Measurements from ENCODE around the gene ELFN1. TPM values are rescaled to one million over a fixed set of nuclear protein-coding genes. Genes with fewer than 3 reads are reported as not detected.

The ELFN1 gene
- total RNA-seq, 2 donors from 2014 or later, result 0.33 to 1.3 TPM

- intact Hi-C loops (cut with DNase I), result no loop called here
- Histone ChIP-seq H3K4me3 (no peak overlapping the region), H3K4me1 (peaks cover 7% of the 10 kb centered on the region), H3K27me3 (peaks cover 0 to 7% of the 10 kb centered on the region in 2 donors), H3K36me3 (replicated peaks in 1 of 2; ENCODE audit: insufficient read depth in 1 of 2, low read depth in 2 of 2) (no peaks in the 10 kb centered on the region), H3K27ac (no peak overlapping the region), H3K9me3 (no peaks in the 10 kb centered on the region)
- DNase-seq (no peak), ATAC-seq (no peak)
- WGBS, 2 donors, result 32 to 35% methylated on average over 4 to 8 of the region's 8 CpGs
- TF ChIP-seq POLR2A (IDR thresholded peaks at IDR 0.05), result no peak
- TF ChIP-seq, protein P1, sequence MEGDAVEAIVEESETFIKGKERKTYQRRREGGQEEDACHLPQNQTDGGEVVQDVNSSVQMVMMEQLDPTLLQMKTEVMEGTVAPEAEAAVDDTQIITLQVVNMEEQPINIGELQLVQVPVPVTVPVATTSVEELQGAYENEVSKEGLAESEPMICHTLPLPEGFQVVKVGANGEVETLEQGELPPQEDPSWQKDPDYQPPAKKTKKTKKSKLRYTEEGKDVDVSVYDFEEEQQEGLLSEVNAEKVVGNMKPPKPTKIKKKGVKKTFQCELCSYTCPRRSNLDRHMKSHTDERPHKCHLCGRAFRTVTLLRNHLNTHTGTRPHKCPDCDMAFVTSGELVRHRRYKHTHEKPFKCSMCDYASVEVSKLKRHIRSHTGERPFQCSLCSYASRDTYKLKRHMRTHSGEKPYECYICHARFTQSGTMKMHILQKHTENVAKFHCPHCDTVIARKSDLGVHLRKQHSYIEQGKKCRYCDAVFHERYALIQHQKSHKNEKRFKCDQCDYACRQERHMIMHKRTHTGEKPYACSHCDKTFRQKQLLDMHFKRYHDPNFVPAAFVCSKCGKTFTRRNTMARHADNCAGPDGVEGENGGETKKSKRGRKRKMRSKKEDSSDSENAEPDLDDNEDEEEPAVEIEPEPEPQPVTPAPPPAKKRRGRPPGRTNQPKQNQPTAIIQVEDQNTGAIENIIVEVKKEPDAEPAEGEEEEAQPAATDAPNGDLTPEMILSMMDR (IDR thresholded peaks at IDR 0.05), result no peak
Observed at GRCh38 chr7:1748839-1749173, 78.7 kb downstream of the ELFN1 start.

GRCh38 chr7:1749351-1749863, 79.3 kb downstream of the ELFN1 start:
- TF ChIP-seq, protein P1 (IDR thresholded peaks at IDR 0.05), result no peak
- TF ChIP-seq POLR2A (IDR thresholded peaks at IDR 0.05), result no peak
- Histone ChIP-seq H3K4me1 (peaks cover 7% of the 10 kb centered on the region), H3K9me3 (no peaks in the 10 kb centered on the region), H3K27me3 (peaks cover 0 to 12% of the 10 kb centered on the region in 2 donors), H3K4me3 (no peak overlapping the region), H3K36me3 (replicated peaks in 1 of 2; ENCODE audit: insufficient read depth in 1 of 2, low read depth in 2 of 2) (no peaks in the 10 kb centered on the region), H3K27ac (no peak overlapping the region)
- 69 to 79% methylated on average over 4 to 15 of the region's 19 CpGs for WGBS, 2 donors
- intact Hi-C loops (cut with DNase I), result no loop called here
- no peak for DNase-seq
- no peak for ATAC-seq

DNA sequence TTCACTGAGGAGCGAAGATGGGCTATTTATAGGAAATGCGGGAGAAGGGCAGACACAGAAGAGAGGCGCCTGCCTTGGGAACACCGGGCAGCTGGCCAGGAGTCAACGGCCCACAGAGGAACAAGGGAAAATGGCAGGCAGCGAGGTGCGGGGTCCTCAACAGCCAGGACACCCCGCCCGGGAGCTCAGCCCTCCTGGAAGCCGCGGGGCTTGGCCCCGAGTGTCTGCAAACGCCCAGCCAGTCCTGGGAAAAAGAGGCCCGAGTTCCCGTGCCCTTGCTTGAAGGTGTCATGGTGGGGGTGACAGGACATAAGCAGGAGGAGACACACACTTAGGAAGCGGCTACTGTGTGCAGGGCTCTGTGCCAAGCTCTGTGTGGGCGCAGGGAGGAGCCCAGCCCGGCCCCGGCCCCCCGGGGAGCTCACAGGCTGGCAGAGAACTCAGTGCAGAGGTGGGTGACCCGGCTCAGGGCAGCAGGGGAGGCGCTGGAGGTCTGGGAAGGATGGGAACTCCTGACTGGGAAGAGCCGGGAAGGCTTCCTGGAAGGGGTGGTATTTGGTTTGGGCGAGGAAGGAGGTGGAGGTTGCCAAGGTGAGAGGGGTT, 79.9 kb downstream of the ELFN1 start:
- Histone ChIP-seq H3K36me3 (replicated peaks in 1 of 2; ENCODE audit: insufficient read depth in 1 of 2, low read depth in 2 of 2) (no peaks in the 10 kb centered on the region), H3K4me1 (peaks cover 7% of the 10 kb centered on the region), H3K4me3 (no peak overlapping the region), H3K9me3 (no peaks in the 10 kb centered on the region), H3K27me3 (peaks cover 0 to 17% of the 10 kb centered on the region in 2 donors), H3K27ac (no peak overlapping the region)
- WGBS, 2 donors, result 26 to 33% methylated on average over 6 to 24 of the region's 24 CpGs
- TF ChIP-seq POLR2A (IDR thresholded peaks at IDR 0.05), result no peak
- TF ChIP-seq, protein P1 (IDR thresholded peaks at IDR 0.05), result no peak
- DNase-seq (no peak), ATAC-seq (no peak)
- intact Hi-C loops (cut with DNase I), result no loop called here

GRCh38 chr7:1750541-1751021, 80.5 kb downstream of the ELFN1 start:
- DNase-seq (no peak), ATAC-seq (no peak)
- Histone ChIP-seq H3K9me3 (no peaks in the 10 kb centered on the region), H3K27me3 (peaks cover 0 to 17% of the 10 kb centered on the region in 2 donors), H3K4me1 (peaks cover 7% of the 10 kb centered on the region), H3K36me3 (replicated peaks in 1 of 2; ENCODE audit: insufficient read depth in 1 of 2, low read depth in 2 of 2) (no peaks in the 10 kb centered on the region), H3K4me3 (no peak overlapping the region), H3K27ac (no peak overlapping the region)
- TF ChIP-seq, protein P1 (IDR thresholded peaks at IDR 0.05), result no peak
- intact Hi-C loops (cut with DNase I), result no loop called here
- 68 to 83% methylated on average over 2 to 21 of the region's 23 CpGs for WGBS, 2 donors

- Histone ChIP-seq H3K27ac (no peak overlapping the region), H3K9me3 (no peaks in the 10 kb centered on the region), H3K27me3 (peaks cover 0 to 25% of the 10 kb centered on the region in 2 donors), H3K4me3 (no peak overlapping the region), H3K4me1 (peaks cover 9% of the 10 kb centered on the region), H3K36me3 (replicated peaks in 1 of 2; ENCODE audit: insufficient read depth in 1 of 2, low read depth in 2 of 2) (no peaks in the 10 kb centered on the region)
- ATAC-seq (no peak), DNase-seq (no peak)
- no peak for TF ChIP-seq POLR2A (IDR thresholded peaks at IDR 0.05)
- TF ChIP-seq, protein P1 (IDR thresholded peaks at IDR 0.05), result no peak
- intact Hi-C loops (cut with DNase I), result no loop called here
- 86 to 94% methylated on average over 8 to 9 of the region's 9 CpGs for WGBS, 2 donors
Observed at GRCh38 chr7:1752111-1752510, 82.0 kb downstream of the ELFN1 start.

All from body of pancreas (tissue), 4 donors.